ENCODE data around the gene PRM1.

PRM1 gene

GRCh38 chr16:11250786-11251524, 30.2 kb downstream of the PRM1 start:
- peak overlapping the region; percentile 92; the same call in 1 of the 2 replicates for H3K9ac ChIP-seq (ENCODE audit: low read depth, low read length)
- H3K27me3 ChIP-seq (ENCODE audit: insufficient read depth, low read length, poor library complexity) = no peaks in the 10 kb centered on the region
- no peak overlapping the region for H2AFZ ChIP-seq (ENCODE audit: low read depth, low read length)
- DNase-seq = peak; percentile 43
- H3K36me3 ChIP-seq (ENCODE audit: insufficient read depth, low read length) = peaks cover 69% of the 10 kb centered on the region
- peak overlapping the region; percentile 93 for H3K4me2 ChIP-seq (ENCODE audit: insufficient read depth, low read length)
- peaks cover 49% of the 10 kb centered on the region for H4K20me1 ChIP-seq (ENCODE audit: insufficient read depth, low read length)
- H3K9me3 ChIP-seq (ENCODE audit: insufficient read depth, low read length, severe bottlenecking) = no peaks in the 10 kb centered on the region
- peak; percentile 1; the same call in 2 of the 3 replicates for ATAC-seq (ENCODE audit: insufficient read depth, low read depth)
- H3K27ac ChIP-seq (ENCODE audit: low read length) = peak overlapping the region; percentile 91
- H3K4me1 ChIP-seq (ENCODE audit: insufficient read depth, low read length) = peaks cover 36% of the 10 kb centered on the region
- H3K4me3 ChIP-seq (ENCODE audit: low read depth in 1 of 2, low read length in 2 of 2) = no peak overlapping the region
- no peak for TF ChIP-seq EZH2 (IDR thresholded peaks at IDR 0.05; ENCODE audit: borderline replicate concordance, low read depth, low read length, severe bottlenecking)
- no peak for TF ChIP-seq CTCF (IDR thresholded peaks at IDR 0.05; ENCODE audit: borderline replicate concordance, extremely low read depth, low read length, poor library complexity, severe bottlenecking)
- peaks cover 56% of the 10 kb centered on the region for H3K79me2 ChIP-seq (ENCODE audit: insufficient read depth, low read length)

GRCh38 chr16:11250091-11250785, 30.9 kb downstream of the PRM1 start:
- H3K4me3 ChIP-seq (ENCODE audit: low read depth in 1 of 2, low read length in 2 of 2) = no peak overlapping the region
- H3K4me2 ChIP-seq (ENCODE audit: insufficient read depth, low read length) = no peak overlapping the region
- peak overlapping the region; percentile 91 for H3K27ac ChIP-seq (ENCODE audit: low read length)
- peaks cover 44% of the 10 kb centered on the region for H3K4me1 ChIP-seq (ENCODE audit: insufficient read depth, low read length)
- no peak overlapping the region for H2AFZ ChIP-seq (ENCODE audit: low read depth, low read length)
- ATAC-seq (ENCODE audit: insufficient read depth, low read depth) (peak; percentile 31), DNase-seq (peak; percentile 61)
- H3K9me3 ChIP-seq (ENCODE audit: insufficient read depth, low read length, severe bottlenecking) = no peaks in the 10 kb centered on the region
- H3K9ac ChIP-seq (ENCODE audit: low read depth, low read length) = no peak overlapping the region
- peaks cover 63% of the 10 kb centered on the region for H3K36me3 ChIP-seq (ENCODE audit: insufficient read depth, low read length)
- peaks cover 49% of the 10 kb centered on the region for H3K79me2 ChIP-seq (ENCODE audit: insufficient read depth, low read length)
- TF ChIP-seq CTCF (IDR thresholded peaks at IDR 0.05; ENCODE audit: borderline replicate concordance, extremely low read depth, low read length, poor library complexity, severe bottlenecking) (no peak), EZH2 (IDR thresholded peaks at IDR 0.05; ENCODE audit: borderline replicate concordance, low read depth, low read length, severe bottlenecking) (no peak)
- H3K27me3 ChIP-seq (ENCODE audit: insufficient read depth, low read length, poor library complexity) = no peaks in the 10 kb centered on the region
- H4K20me1 ChIP-seq (ENCODE audit: insufficient read depth, low read length) = peaks cover 46% of the 10 kb centered on the region

GRCh38 chr16:11249233-11250061, 31.7 kb downstream of the PRM1 start:
- H3K4me1 ChIP-seq (ENCODE audit: insufficient read depth, low read length) = peaks cover 52% of the 10 kb centered on the region
- H3K27me3 ChIP-seq (ENCODE audit: insufficient read depth, low read length, poor library complexity) = no peaks in the 10 kb centered on the region
- ATAC-seq (ENCODE audit: insufficient read depth, low read depth) (peak; percentile 15), DNase-seq (peak; percentile 46)
- no peak overlapping the region for H2AFZ ChIP-seq (ENCODE audit: low read depth, low read length)
- peaks cover 41% of the 10 kb centered on the region for H3K79me2 ChIP-seq (ENCODE audit: insufficient read depth, low read length)
- peaks cover 38% of the 10 kb centered on the region for H4K20me1 ChIP-seq (ENCODE audit: insufficient read depth, low read length)
- peaks cover 55% of the 10 kb centered on the region for H3K36me3 ChIP-seq (ENCODE audit: insufficient read depth, low read length)
- peak overlapping the region; percentile 91 for H3K27ac ChIP-seq (ENCODE audit: low read length)
- H3K4me3 ChIP-seq (ENCODE audit: low read depth in 1 of 2, low read length in 2 of 2) = no peak overlapping the region
- H3K4me2 ChIP-seq (ENCODE audit: insufficient read depth, low read length) = no peak overlapping the region
- TF ChIP-seq CTCF (IDR thresholded peaks at IDR 0.05; ENCODE audit: borderline replicate concordance, extremely low read depth, low read length, poor library complexity, severe bottlenecking) = no peak
- no peak for TF ChIP-seq EZH2 (IDR thresholded peaks at IDR 0.05; ENCODE audit: borderline replicate concordance, low read depth, low read length, severe bottlenecking)
- no peak overlapping the region for H3K9ac ChIP-seq (ENCODE audit: low read depth, low read length)
- H3K9me3 ChIP-seq (ENCODE audit: insufficient read depth, low read length, severe bottlenecking) = no peaks in the 10 kb centered on the region
